Fibroblast of the aortic adventitia (primary cell): Measurements from ENCODE around the gene AGPAT3. TPM values are rescaled to one million over a fixed set of nuclear protein-coding genes. Genes with fewer than 3 reads are reported as not detected.

Experiments
- DNase-seq: peaks from one replicate; pipeline ENCODE4 v3.0.0-alpha.2; 2010; ENCODE audit warnings: low read depth
- H3K4me3 ChIP-seq: 2 replicates; pipeline ENCODE4 v1.5.1; 2011; ENCODE audit warnings: low read depth, mild to moderate bottlenecking, control low read depth, low read length, moderate library complexity
- CTCF ChIP-seq: IDR thresholded peaks from 2 replicates; pipeline ENCODE4 v1.5.1; 2011; ENCODE audit warnings: mild to moderate bottlenecking, low read length, control low read depth, inconsistent platforms; ENCODE audit not compliant: insufficient read depth
- total RNA-seq: library from RNA; depleted of rRNA; stranded (reverse); fragments of >200 nt; gene quantifications from 2 replicates; pipeline ENCODE4 v1.2.3, GENCODE V29; 2012; ENCODE audit warnings: low replicate concordance

AGPAT3 gene
- total RNA-seq, 1 donor = 29.0 TPM

GRCh38 chr21:43931489-43931888, 66.5 kb downstream of the AGPAT3 start:
- no peak for TF ChIP-seq CTCF
- DNase-seq = no peak
- H3K4me3 ChIP-seq = no peak overlapping the region

GRCh38 chr21:43932005-43932404, 67.0 kb downstream of the AGPAT3 start:
- no peak for TF ChIP-seq CTCF
- no peak overlapping the region for H3K4me3 ChIP-seq
- DNase-seq = no peak

GRCh38 chr21:43933199-43933598, 68.2 kb downstream of the AGPAT3 start:
- no peak for TF ChIP-seq CTCF
- H3K4me3 ChIP-seq = no peak overlapping the region
- no peak for DNase-seq

GRCh38 chr21:43933680-43934079, 68.7 kb downstream of the AGPAT3 start:
- no peak for DNase-seq
- H3K4me3 ChIP-seq = no peak overlapping the region
- no peak for TF ChIP-seq CTCF

GRCh38 chr21:43934116-43934515, 69.1 kb downstream of the AGPAT3 start:
- no peak for DNase-seq
- no peak overlapping the region for H3K4me3 ChIP-seq
- no peak for TF ChIP-seq CTCF

- no peak for TF ChIP-seq CTCF
- no peak overlapping the region for H3K4me3 ChIP-seq
- no peak for DNase-seq
Observed at GRCh38 chr21:43934716-43935705, 70.0 kb downstream of the AGPAT3 start.
